Inferior parietal cortex (tissue), 1 donor: ENCODE data around the gene QSOX2.
"Not testable (repeated sequence)": the region's sequence is repeated elsewhere in the genome, so short reads cannot be mapped to it uniquely, and the experiment has no call there.

Experiments used
- DNase-seq: peaks from one replicate; pipeline ENCODE4 v3.0.0-alpha.2; 2016; ENCODE audit errors: extremely low spot score

The QSOX2 gene

DNA sequence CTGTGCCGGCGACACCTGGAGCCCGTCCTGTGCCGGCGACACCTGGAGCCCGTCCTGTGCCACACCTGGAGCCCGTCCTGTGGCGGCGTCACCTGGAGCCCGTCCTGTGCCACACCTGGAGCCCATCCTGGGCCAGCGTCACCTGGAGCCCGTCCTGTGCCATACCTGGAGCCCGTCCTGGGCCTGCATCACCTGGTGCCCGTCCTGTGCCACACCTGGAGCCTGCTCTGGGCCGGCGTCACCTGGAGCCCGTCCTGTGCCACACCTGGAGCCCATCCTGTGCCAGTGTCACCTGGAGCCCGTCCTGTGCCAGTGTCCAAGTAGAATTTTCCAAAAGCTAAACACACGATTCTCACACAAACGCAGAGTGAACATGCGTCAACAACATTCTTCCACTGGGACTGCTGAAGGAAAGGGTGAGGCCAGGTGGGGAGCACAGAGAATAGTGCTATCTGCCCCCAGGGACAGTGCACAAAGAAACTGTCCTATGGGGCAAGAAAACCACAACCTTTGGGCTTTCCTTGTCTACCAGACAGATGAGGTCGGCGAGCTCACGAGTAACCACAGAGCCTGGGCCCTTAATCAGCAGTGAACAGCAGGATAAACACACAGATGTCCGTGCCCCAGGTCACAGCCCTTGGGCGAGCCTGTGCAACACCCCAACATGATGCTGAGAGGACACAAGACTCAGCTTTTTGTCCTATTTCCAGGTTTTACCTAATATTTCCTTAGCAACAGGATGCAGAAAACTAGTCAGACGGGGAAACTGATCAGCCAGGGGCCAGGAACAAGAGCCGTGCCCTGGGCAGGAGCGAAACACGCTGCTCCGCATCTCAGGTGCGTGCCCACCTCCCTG lies 7.9 kb downstream of the QSOX2 start:
- DNase-seq = no peak

DNA sequence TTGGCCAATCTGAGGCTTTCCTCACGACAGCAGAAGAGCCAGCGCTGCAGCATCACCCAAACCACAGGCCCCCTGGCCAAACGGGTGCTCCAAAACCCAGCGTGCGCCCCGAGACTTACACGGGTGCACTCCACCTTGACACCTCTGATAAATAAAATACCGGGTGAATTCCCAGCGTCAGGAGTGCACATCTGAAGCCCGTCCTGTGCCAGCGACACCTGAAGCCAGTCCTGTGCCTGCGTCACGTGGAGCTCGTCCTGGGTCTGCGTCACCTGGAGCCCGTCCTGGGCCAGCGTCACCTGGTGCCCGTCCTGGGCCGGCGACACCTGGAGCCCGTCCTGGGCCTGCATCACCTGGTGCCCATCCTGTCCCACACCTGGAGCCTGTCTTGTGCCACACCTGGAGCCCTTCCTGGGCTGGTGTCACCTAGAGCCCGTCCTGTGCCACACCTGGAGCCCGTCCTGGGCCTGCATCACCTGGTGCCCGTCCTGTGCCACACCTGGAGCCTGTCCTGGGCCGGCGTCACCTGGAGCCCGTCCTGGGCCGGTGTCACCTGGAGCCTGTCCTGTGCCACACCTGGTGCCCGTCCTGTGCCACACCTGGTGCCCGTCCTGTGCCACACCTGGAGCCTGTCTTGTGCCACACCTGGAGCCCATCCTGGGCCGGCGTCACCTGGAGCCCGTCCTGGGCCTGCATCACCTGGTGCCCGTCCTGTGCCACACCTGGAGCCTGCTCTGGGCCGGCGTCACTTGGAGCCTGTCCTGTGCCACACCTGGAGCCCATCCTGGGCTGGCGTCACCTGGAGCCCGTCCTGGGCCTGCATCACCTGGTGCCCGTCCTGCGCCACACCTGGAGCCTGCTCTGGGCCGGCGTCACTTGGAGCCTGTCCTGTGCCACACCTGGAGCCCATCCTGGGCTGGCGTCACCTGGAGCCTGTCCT lies 8.9 kb downstream of the QSOX2 start:
- DNase-seq = not testable (repeated sequence)

DNA sequence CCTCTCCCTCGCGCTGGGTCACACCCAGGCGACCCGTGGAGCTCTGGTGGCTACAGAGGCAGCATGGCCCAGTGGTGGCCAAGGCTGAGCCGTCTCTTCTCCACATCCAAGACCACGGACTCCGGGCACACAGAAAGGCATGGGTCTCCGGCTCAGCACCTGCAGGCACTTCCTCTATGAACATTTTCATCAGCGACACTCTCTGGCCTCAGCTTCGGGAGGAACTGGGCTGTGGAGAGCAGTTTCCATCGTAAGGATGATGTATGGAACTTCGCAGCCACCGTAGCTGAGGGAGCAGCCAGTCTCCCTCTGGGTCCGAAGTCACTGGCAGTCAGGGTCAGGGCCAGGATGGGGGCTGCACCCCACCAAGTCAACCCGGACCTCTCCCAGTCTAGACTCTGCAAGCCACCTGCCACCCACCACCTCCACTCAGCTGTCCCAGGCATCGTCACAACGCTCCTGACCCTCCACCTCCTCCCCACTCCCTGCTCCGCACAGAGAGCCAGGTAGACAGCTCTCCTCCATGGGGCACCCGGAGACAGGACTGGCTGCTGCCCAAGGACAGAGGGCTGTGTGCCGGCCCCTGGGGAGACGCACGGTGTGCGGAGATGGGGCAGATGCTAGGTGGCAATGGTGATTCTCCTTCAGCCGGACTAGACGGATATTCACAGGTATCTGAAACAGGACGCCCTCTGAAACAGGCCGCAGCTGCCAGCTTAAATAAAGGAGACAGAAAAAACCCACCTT lies 9.7 kb downstream of the QSOX2 start:
- no peak for DNase-seq

DNA sequence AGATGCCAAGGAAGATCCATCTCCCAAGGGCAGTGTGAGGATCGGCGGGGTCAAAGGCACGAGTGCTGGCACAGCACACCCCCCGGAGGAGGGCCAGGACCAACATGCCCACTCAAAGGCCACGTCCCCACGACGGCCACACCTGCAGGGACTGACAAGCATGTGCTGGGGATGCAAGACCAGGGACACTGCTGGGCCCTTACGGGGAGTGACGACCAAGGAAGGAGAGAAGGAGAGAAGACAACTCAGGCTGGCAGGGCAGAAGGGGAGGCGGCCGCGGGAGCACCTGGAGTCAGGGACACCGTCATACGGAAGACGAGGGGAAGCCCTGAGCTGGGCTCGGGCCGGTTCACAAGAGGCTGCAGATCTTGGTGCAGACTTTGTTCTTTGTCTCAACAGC lies 10.4 kb downstream of the QSOX2 start:
- no peak for DNase-seq

DNA sequence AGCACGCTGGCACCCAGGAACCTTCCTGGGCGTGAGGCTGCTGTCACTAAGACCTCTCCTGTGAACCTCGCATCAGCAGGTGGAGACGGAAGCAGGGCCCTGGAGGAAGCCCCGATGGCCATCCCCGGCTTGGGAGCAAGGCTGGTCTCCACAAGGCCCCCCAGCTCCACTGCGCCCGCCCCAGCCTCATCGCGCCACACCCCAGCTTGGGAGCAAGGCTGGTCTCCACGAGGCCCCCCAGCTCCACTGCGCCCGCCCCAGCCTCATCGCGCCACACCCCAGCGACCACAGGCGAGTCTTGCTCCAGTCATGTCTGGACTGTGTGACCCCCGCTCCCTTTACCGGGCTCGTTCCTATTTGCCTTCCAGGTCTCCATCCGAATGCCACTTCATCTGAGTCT lies 11.0 kb downstream of the QSOX2 start:
- DNase-seq = no peak

DNA sequence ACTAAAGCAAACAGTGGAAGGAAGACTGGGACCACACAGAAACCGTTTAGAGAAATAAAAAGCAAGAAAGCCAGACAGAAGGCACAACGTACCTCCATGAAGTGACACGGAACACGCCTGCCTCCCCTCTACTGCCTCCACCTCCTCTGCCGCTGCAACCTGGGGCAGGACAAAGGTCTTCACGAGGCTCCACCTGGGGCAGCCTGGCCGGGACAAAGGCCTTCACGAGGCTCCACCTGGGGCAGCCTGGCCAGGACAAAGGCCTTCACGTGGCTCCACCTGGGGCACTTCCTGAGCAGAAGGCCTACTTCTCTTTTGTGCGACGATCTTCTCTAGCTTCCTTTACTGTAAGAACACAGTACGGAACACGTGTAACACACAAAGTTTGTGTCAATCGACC lies 11.7 kb downstream of the QSOX2 start:
- DNase-seq = no peak

DNA sequence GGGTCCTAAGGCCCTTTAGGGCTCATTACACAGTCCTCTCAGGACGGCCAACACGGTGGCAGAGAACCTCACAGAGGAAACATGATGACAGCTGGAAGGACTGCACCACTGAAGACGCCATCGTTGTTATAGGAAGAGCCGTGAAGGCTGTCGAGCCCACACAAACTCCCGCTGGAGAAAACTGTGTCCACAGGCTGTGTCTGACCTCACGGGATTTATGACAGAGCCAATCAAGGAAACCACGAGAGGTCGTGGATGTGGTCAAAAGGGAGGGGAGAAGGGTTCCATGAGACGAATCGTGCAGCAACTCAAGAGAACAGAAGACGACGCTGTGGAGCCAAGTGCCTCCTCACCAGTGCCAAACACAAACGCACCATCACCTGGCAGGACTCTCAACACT lies 12.2 kb downstream of the QSOX2 start:
- DNase-seq = no peak

DNA sequence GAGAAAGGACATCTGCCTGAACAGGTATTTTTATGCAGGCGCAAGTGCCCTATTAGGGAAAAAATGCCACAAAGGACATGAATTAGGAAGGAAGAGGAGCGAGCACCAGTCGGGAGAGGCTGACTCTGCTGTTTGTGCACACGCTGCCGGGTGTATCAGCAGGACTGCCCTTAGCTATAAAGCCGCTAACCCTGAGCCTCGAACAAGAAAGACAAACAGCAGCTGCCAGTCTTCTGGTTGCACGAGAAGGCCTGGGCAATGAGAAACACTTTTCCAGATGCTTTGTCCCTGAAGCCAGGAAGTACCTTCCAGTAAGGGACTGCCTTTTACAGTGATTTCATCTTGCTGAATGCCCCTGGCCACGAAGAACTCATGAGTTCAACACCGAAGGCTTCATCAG lies 12.6 kb downstream of the QSOX2 start:
- DNase-seq = no peak

DNA sequence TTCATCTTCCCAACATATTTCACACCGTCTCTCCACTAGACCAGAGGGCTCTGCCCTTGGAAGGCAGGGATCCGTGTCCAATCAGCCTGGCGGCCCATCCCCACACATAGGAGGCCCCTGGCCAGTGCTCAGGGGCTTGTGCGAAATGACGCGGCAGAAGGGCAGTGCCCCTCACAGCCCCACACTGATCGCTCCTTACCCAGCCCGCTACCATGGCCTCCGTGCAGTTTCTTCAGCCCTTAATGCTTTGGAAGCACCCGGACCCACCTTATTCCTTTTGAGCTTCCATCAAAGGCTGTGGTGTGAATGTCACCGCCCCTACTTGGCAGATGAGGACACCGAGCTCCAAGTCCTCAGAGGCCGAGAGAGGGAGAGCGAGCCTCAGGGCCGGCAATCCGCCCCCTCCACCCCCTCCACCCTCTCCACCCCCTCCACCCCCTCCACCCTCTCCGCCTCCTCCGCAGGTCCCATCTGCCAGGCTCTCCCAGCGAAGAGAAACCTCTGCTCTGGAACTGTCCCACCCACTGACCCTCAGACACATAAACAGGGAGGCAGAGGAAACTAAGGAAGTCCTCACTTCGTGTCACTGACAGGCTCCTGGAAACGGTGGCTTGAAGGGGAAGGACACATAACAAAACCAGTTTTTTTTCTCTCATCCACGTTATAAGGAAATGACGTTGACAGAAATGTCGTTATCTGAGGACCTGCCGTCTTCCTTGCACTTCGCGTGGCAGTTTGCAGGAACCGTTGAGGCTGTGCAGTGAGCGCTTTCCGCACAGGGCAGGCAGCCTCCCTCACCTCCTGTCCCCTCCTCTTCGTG lies 13.9 kb downstream of the QSOX2 start:
- DNase-seq = no peak

DNA sequence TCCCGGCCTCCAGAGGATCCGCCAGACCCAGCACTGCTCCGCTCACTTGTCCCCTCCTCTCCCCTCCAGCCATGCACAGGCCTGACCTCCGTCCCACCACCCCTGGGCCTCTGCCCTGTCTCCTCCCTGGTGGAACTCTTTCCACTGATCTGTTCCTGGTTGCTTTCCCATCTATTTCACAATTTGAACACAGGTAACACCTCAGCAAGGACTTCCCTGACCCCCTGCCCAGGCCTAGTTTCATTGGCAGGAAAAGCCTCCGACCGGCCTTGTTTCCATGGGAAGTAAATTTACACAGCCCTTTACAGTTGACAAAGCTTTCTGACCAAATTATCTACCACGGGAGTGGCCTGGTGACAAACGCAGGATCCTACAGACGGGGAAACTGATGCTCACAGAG lies 14.8 kb downstream of the QSOX2 start:
- DNase-seq = no peak

DNA sequence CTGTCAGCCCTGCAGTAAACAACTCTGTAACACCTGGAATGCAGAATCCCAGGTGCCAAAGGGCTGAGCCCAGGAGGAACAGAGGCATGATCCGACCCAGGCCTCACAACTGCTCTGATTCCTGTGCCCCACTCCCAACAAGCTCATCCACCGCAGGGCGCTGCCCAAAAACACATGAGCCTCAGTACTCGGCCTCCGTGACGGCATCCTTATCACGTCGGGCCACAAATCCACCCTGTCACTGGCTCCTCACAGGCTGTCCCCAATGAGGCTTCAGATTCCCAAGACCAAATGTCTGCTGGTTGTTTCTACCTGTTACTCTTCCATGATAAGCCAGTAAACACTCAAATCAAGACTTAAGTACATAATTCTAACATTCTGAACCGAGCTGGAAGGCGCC lies 15.2 kb downstream of the QSOX2 start:
- no peak for DNase-seq

DNA sequence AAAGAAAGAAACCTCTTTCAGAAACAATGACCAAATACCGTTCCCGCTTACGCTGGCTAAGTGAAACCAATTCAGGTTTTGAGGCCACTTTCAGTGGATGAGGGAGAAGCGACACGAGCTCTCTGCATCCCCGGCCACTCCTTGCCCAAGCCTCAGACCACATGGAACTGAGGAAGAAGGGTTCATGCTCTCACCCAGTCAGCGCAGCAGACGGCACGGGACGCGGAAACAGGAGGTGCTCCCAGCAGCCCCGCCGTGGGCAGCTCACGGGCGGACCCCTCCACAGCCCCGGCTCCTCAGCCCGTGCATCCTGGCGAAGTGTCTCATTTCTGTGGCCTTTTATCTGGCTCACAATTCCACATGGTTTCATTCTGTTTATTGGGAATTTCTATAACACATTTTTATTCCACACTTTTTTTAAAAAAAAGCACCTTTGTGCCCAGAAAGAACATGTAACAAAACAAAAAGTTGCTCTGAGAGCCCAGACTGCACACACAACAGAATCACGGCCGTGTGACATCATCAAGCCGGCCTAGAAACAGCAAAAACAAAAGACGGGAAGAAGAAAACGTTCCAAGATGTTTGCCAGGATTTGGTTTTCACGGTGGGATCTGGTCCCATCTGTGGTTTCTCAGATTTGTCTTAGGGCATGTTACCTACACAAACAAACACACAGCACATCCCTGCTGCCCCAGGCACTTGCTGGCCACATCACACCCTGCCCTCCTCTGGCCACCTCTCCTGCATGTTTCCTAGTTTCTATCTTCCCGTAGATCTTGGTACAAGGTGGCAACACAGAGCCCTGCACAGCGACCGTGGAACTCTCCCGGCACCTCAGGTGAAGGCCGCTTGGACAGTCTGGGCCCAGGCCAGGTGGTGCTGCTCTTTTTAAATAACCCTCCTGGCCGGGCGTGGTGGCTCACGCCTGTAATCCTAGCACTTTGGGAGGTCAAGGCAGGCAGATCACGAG lies 16.2 kb downstream of the QSOX2 start:
- DNase-seq = no peak

DNA sequence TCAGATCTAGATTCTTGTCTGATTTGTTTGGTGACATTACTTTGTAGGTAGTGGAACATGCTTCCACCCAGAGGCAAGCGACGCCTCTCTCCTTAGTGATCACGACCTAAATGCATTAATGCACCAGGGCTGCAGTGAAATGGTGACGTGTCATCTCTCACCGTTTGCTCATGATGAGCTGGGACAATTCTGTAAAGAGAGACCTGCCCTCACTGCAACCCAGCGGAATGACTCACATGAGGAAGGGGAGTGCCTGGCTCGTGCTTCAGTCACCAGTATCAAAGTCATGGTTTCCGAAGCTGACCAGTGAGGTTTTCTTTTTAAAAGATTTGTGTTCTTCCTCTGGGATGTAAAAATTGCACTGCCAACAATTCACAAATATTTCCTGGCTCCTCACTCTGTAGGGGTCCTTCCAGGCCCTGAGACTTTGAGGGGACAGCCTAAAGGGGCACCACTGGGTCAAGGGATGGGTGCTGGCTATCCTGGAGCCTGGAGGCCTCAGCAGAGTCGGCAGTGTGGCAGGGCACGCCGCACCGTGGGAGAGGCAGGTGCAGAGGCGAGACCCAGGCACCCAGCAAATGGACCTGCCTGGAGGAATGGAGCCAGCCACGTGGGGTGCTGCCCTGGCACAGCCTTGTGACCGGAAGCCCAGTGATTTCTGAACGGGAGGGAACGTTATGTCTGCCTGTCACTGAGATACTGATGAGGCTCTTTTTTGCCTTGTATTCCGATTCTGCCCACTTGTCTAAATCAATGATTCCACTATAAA lies 17.3 kb downstream of the QSOX2 start:
- no peak for DNase-seq

DNA sequence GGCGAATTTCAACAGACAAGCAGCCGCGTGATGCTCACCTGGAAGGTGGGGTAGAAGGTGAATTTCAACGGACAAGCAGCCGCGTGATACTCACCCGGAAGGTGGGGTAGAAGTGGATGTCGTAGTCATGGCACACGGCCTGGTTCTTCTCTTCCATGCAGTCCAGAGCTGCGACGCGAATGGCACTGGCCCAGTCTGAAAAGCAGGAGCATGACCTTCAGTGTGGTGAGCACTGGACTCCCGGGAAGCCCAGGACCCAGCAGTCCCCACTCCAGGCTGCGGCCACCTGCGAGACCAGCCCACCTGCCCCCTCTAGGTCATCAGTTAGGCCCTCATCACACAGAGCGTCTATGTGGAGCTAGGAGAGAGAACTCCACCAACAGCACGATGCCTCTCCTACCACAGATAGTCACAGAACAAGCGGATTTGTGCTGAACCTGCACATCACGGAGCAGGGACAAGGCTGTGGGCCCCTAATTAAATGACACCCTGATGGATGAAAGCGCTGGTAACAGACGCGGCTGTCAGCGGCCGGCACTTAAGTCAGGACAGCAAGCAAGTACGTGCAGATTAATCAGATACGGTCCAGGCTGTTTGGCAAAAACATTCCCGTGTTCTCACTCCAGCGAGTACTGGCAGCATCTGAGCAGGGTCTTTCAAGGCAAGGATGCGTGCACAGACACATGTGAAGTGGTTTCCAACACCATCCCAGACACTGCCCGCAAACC lies 18.8 kb downstream of the QSOX2 start:
- no peak for DNase-seq

DNA sequence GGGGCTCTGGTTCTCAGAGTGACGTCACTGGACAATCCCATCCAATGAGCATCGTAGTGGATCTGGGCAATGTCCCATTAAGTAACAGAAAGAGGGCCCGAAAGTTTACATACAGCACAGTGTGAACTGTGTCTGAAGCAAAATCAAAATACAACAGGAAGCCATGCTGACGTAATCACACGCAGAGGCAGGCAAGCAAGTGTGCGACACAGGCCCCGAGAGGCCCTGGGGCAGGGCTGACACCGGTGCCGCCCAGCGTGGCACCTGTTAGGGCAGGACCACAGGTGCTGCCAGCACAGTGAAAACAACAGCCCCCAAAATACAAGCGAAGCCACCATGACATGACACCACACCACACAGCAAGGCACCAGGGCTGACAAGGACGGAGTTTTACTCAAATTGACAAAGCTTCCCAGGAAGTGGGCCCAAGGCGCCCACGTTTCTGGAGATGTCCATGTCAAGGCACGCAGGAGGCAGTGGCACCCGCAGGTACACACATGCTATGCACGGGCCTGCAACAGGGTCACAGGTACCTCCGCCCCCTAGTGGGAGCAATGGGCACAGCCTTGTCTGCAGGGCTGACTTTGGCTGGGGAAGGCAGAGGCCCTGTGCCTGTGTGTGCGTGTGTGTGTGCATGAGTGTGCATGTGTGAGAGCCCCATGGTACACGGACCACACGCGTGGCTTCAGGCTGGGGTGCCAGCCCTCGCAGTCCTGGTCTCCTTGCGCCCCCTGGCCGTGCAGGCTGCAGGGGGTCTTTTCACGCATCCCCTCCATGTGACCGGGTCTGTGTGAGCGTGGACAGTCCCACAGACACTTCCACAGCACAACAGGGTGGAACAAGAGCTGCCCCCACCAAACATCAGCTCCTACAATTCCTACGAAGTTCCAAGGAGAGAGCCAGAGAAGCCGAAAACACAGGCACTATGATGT lies 19.6 kb downstream of the QSOX2 start:
- DNase-seq = no peak

DNA sequence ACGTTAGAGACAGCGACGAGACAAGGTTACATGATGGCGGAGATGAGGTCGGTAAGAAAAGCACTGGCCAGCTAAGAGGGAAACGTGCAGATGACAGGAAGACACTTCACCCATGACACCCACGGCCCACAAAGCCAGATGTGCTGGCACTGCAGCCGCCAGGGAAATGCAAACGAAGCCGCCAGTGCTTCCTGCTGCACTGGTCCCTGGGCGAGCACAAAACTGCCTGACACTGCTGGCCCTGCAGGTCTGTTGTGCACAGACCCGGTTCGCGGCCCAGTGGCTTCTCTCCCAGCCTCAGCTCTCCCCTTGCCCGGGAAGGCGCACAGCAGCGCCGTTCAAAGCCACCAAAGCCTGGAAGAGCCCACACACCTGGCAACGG lies 20.3 kb downstream of the QSOX2 start:
- no peak for DNase-seq

DNA sequence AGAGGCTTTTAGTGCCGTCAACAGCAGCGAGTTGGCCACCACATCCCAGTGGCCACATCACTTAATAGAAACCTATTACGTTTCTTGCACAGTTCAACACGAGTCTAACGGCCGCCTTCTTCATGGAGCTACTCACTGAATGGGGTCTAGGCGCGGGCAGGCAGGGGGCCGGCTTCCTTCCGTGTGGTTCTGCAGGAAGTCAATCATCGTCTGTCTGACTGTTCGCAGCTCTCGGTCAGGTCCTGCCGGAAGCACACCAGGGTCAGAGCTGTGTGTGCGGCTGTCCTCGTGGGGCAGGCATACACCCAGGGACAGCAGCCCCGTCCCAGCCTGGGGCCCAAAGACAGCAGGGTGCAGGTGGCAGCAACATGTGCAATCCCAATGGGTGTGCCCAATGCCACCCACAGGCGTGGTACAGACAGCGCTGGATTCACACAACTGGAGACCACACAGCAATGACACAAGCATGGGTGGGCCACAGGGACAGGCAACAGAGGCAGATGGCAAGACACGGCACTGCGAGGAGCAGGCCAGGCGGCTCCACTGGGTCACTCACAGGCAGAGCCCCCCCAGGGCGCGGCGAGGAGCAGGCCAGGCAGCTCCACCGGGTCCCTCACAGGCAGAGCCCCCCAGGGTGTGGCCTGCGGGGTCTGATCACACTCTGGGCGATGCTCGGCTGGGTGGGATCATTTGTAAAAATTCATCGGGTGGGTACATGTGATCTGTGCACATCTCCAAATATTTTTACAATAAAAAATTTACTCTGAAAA lies 21.6 kb downstream of the QSOX2 start:
- DNase-seq = no peak
